ENCODE data around the gene ACTBL2. TPM values are rescaled to one million over a fixed set of nuclear protein-coding genes. Genes with fewer than 3 reads are reported as not detected.
"Not testable (repeated sequence)": the region's sequence is repeated elsewhere in the genome, so short reads cannot be mapped to it uniquely, and the experiment has no call there.

The ACTBL2 gene
- total RNA-seq, 2 donors from 2014 or later, result not detected

GRCh38 chr5:57466544-57466943, 16.1 kb downstream of the ACTBL2 start:
- intact Hi-C loops (cut with DNase I), result no loop called here
- TF ChIP-seq POLR2A (IDR thresholded peaks at IDR 0.05) (no peak), CTCF (IDR thresholded peaks at IDR 0.05) (no peak), POLR2AphosphoS5 (IDR thresholded peaks at IDR 0.05) (no peak)
- WGBS, result 47% methylated on average over 3 of the region's 3 CpGs
- Histone ChIP-seq H3K27ac (no peak overlapping the region), H3K36me3 (no peaks in the 10 kb centered on the region), H3K4me1 (replicated peaks) (no peaks in the 10 kb centered on the region), H3K4me3 (no peak overlapping the region), H3K9me3 (no peaks in the 10 kb centered on the region), H3K27me3 (replicated peaks; ENCODE audit: insufficient read depth) (no peaks in the 10 kb centered on the region)
- no peak for DNase-seq (ENCODE audit: low spot score)

GRCh38 chr5:57460056-57460455, 22.6 kb downstream of the ACTBL2 start:
- H3K27ac ChIP-seq; DNase-seq (ENCODE audit: low spot score); H3K36me3 ChIP-seq; intact Hi-C loops (cut with DNase I); H3K27me3 ChIP-seq (replicated peaks; ENCODE audit: insufficient read depth); H3K4me1 ChIP-seq (replicated peaks); H3K9me3 ChIP-seq; H3K4me3 ChIP-seq: not testable (repeated sequence)
- WGBS, result 97% methylated on average over 3 of the region's 3 CpGs

GRCh38 chr5:57458443-57458842, 24.2 kb downstream of the ACTBL2 start:
- Histone ChIP-seq H3K4me3 (no peak overlapping the region), H3K36me3 (no peaks in the 10 kb centered on the region), H3K27me3 (replicated peaks; ENCODE audit: insufficient read depth) (no peaks in the 10 kb centered on the region), H3K9me3 (no peaks in the 10 kb centered on the region), H3K27ac (no peak overlapping the region), H3K4me1 (replicated peaks) (no peaks in the 10 kb centered on the region)
- DNase-seq (ENCODE audit: low spot score), result no peak
- intact Hi-C loops (cut with DNase I), result no loop called here
- TF ChIP-seq POLR2A (IDR thresholded peaks at IDR 0.05) (no peak), POLR2AphosphoS5 (IDR thresholded peaks at IDR 0.05) (no peak), CTCF (IDR thresholded peaks at IDR 0.05) (no peak)

GRCh38 chr5:57456531-57457135, 26.0 kb downstream of the ACTBL2 start:
- Histone ChIP-seq H3K27me3 (replicated peaks; ENCODE audit: insufficient read depth) (no peaks in the 10 kb centered on the region), H3K4me3 (no peak overlapping the region), H3K27ac (no peak overlapping the region), H3K4me1 (replicated peaks) (no peaks in the 10 kb centered on the region), H3K36me3 (no peaks in the 10 kb centered on the region), H3K9me3 (no peaks in the 10 kb centered on the region)
- intact Hi-C loops (cut with DNase I), result no loop called here
- 72% methylated on average over 5 of the region's 5 CpGs for WGBS
- no peak for DNase-seq (ENCODE audit: low spot score)
- no peak for TF ChIP-seq POLR2A (IDR thresholded peaks at IDR 0.05)
- TF ChIP-seq POLR2AphosphoS5 (IDR thresholded peaks at IDR 0.05), result no peak
- no peak for TF ChIP-seq CTCF (IDR thresholded peaks at IDR 0.05)

GRCh38 chr5:57455511-57456455, 26.8 kb downstream of the ACTBL2 start:
- Histone ChIP-seq H3K36me3 (no peaks in the 10 kb centered on the region), H3K27ac (no peak overlapping the region), H3K4me3 (no peak overlapping the region), H3K4me1 (replicated peaks) (no peaks in the 10 kb centered on the region), H3K27me3 (replicated peaks; ENCODE audit: insufficient read depth) (no peaks in the 10 kb centered on the region), H3K9me3 (no peaks in the 10 kb centered on the region)
- TF ChIP-seq POLR2A (IDR thresholded peaks at IDR 0.05) (no peak), CTCF (IDR thresholded peaks at IDR 0.05) (no peak), POLR2AphosphoS5 (IDR thresholded peaks at IDR 0.05) (no peak)
- intact Hi-C loops (cut with DNase I), result no loop called here
- no peak for DNase-seq (ENCODE audit: low spot score)
- 67% methylated on average over 16 of the region's 16 CpGs for WGBS

All from prostate gland (tissue), 2 donors.